ENCODE data around the gene IZUMO2. TPM values are rescaled to one million over a fixed set of nuclear protein-coding genes. Genes with fewer than 3 reads are reported as not detected.
"Not testable (repeated sequence)": the region's sequence is repeated elsewhere in the genome, so short reads cannot be mapped to it uniquely, and the experiment has no call there.

The IZUMO2 gene
- total RNA-seq, 1 experiment from 2014 or later = not detected

- DNase-seq (ENCODE audit: low read depth, low spot score) = peak; percentile 59
- in situ Hi-C loops (cut with HindIII; ENCODE audit: low pct_unique_long_range_greater_than_20kb, low sequenced_read_pairs) = no loop called here
Observed at GRCh38 chr19:50152578-50152977, 10.5 kb downstream of the IZUMO2 start.

GRCh38 chr19:50148528-50148927 lies 14.6 kb downstream of the IZUMO2 start:
- in situ Hi-C loops (cut with HindIII; ENCODE audit: low pct_unique_long_range_greater_than_20kb, low sequenced_read_pairs) = no loop called here
- no peak for DNase-seq (ENCODE audit: low read depth, low spot score)

- peak; percentile 93 for DNase-seq (ENCODE audit: low read depth, low spot score)
- in situ Hi-C loops (cut with HindIII; ENCODE audit: low pct_unique_long_range_greater_than_20kb, low sequenced_read_pairs) = no loop called here
Observed at GRCh38 chr19:50147462-50148423, 15.3 kb downstream of the IZUMO2 start.

- DNase-seq (ENCODE audit: low read depth, low spot score); in situ Hi-C loops (cut with HindIII; ENCODE audit: low pct_unique_long_range_greater_than_20kb, low sequenced_read_pairs): not testable (repeated sequence)
Observed at GRCh38 chr19:50141921-50142320, 21.2 kb downstream of the IZUMO2 start.

- in situ Hi-C loops (cut with HindIII; ENCODE audit: low pct_unique_long_range_greater_than_20kb, low sequenced_read_pairs); DNase-seq (ENCODE audit: low read depth, low spot score): not testable (repeated sequence)
Observed at GRCh38 chr19:50140118-50140845, 22.8 kb downstream of the IZUMO2 start.

GRCh38 chr19:50136603-50137365 lies 26.3 kb downstream of the IZUMO2 start:
- DNase-seq (ENCODE audit: low read depth, low spot score) = peak; percentile 54
- in situ Hi-C loops (cut with HindIII; ENCODE audit: low pct_unique_long_range_greater_than_20kb, low sequenced_read_pairs) = not testable (repeated sequence)

GRCh38 chr19:50135856-50136602 lies 27.1 kb downstream of the IZUMO2 start:
- DNase-seq (ENCODE audit: low read depth, low spot score); in situ Hi-C loops (cut with HindIII; ENCODE audit: low pct_unique_long_range_greater_than_20kb, low sequenced_read_pairs): not testable (repeated sequence)

GRCh38 chr19:50134777-50135719 lies 28.0 kb downstream of the IZUMO2 start:
- DNase-seq (ENCODE audit: low read depth, low spot score) = peak; percentile 37
- in situ Hi-C loops (cut with HindIII; ENCODE audit: low pct_unique_long_range_greater_than_20kb, low sequenced_read_pairs) = not testable (repeated sequence)

GRCh38 chr19:50133518-50134492 lies 29.3 kb downstream of the IZUMO2 start:
- DNase-seq (ENCODE audit: low read depth, low spot score); in situ Hi-C loops (cut with HindIII; ENCODE audit: low pct_unique_long_range_greater_than_20kb, low sequenced_read_pairs): not testable (repeated sequence)

- DNase-seq (ENCODE audit: low read depth, low spot score); in situ Hi-C loops (cut with HindIII; ENCODE audit: low pct_unique_long_range_greater_than_20kb, low sequenced_read_pairs): not testable (repeated sequence)
Observed at GRCh38 chr19:50104012-50104411, 59.1 kb downstream of the IZUMO2 start.

GRCh38 chr19:50103405-50103804 lies 59.7 kb downstream of the IZUMO2 start:
- in situ Hi-C loops (cut with HindIII; ENCODE audit: low pct_unique_long_range_greater_than_20kb, low sequenced_read_pairs); DNase-seq (ENCODE audit: low read depth, low spot score): not testable (repeated sequence)

Other genes with a start within 250 kb of the IZUMO2 start
- gene ATF5, start 234.1 kb downstream of the IZUMO2 start, total RNA-seq (2014; rRNA removed; shearing (Covaris generic)) = 4.0 and 4.7 TPM in 2 replicates
- gene NUP62, start 233.8 kb downstream of the IZUMO2 start, total RNA-seq (2014; rRNA removed; shearing (Covaris generic)) = 39.6 and 39.9 TPM in 2 replicates
- gene SIGLEC11, start 202.1 kb downstream of the IZUMO2 start, total RNA-seq (2014; rRNA removed; shearing (Covaris generic)) = not detected in 2 replicates
- gene VRK3, start 137.9 kb downstream of the IZUMO2 start, total RNA-seq (2014; rRNA removed; shearing (Covaris generic)) = 27.3 and 28.7 TPM in 2 replicates
- 11.1 and 14.5 TPM in 2 replicates for gene ZNF473, start 137.3 kb downstream of the IZUMO2 start, total RNA-seq (2014; rRNA removed; shearing (Covaris generic))
- gene MYH14, start 40.3 kb upstream of the IZUMO2 start, total RNA-seq (2014; rRNA removed; shearing (Covaris generic)) = 15.1 and 22.2 TPM in 2 replicates
- gene KCNC3, start 166.1 kb upstream of the IZUMO2 start, total RNA-seq (2014; rRNA removed; shearing (Covaris generic)) = 0.55 and 0.59 TPM in 2 replicates
- 0.13 and 0.48 TPM in 2 replicates for gene NAPSA, start 202.4 kb upstream of the IZUMO2 start, total RNA-seq (2014; rRNA removed; shearing (Covaris generic))
- gene NR1H2, start 213.2 kb upstream of the IZUMO2 start, total RNA-seq (2014; rRNA removed; shearing (Covaris generic)) = 82.1 and 82.4 TPM in 2 replicates
- gene POLD1, start 221.1 kb upstream of the IZUMO2 start, total RNA-seq (2014; rRNA removed; shearing (Covaris generic)) = 30.7 and 32.7 TPM in 2 replicates